ENCODE results near the gene SERGEF. TPM values are rescaled to one million over a fixed set of nuclear protein-coding genes. Genes with fewer than 3 reads are reported as not detected.

SERGEF gene
- total RNA-seq, 2 donors from 2014 or later, result 27.3 to 32.0 TPM

DNA sequence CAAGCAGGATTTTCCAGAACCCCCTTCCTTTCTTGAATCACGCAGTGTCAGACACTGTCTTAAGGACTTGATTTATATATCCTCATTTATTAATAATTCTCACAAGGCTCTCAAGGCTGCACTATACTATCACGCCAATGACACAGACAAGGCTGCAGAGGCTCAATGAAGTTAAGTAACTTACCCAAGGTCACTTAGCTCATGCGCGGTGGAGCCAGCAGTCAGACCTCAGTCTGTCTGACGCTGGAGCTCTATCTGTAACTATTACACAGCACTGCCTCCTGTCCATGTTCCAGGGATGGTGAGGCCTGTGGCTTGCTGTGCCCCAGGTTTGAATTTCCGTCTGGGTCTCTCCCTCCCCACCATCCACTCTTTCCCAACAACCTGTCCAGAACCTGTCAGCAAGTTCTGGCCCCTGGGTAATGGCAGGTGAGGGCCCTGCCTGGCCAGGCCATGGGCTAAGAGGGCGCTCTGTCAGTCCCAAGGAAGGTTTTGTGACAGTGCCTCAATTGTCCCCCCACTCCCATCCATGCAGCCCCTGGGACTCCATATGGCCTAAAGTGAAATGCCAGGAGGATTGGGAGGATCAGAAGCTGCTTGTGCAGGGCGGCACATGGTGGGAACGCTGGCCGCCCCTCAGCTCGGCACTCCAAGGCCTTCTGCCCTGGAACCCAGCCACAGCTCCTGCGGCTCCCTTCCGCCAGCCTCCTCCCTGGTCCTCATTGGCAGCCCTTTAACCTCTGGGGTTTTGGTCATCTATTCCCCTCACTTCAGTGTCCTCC, 269.6 kb downstream of the SERGEF start:
- H3K4me3 ChIP-seq, result no peak overlapping the region
- no peaks in the 10 kb centered on the region for H3K9me3 ChIP-seq
- no peaks in the 10 kb centered on the region for H3K27me3 ChIP-seq (replicated peaks; ENCODE audit: insufficient read depth)
- DNase-seq (ENCODE audit: low spot score) (no peak), ATAC-seq (ENCODE audit: insufficient number of reproducible peaks, low FRiP score, low read depth) (no peak)
- TF ChIP-seq, protein P1, sequence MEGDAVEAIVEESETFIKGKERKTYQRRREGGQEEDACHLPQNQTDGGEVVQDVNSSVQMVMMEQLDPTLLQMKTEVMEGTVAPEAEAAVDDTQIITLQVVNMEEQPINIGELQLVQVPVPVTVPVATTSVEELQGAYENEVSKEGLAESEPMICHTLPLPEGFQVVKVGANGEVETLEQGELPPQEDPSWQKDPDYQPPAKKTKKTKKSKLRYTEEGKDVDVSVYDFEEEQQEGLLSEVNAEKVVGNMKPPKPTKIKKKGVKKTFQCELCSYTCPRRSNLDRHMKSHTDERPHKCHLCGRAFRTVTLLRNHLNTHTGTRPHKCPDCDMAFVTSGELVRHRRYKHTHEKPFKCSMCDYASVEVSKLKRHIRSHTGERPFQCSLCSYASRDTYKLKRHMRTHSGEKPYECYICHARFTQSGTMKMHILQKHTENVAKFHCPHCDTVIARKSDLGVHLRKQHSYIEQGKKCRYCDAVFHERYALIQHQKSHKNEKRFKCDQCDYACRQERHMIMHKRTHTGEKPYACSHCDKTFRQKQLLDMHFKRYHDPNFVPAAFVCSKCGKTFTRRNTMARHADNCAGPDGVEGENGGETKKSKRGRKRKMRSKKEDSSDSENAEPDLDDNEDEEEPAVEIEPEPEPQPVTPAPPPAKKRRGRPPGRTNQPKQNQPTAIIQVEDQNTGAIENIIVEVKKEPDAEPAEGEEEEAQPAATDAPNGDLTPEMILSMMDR (IDR thresholded peaks at IDR 0.05), result no peak
- no peaks in the 10 kb centered on the region for H3K4me1 ChIP-seq (ENCODE audit: control insufficient read depth in 1 of 2, low read depth in 2 of 2)
- no peak overlapping the region for H3K27ac ChIP-seq
- no peaks in the 10 kb centered on the region for H3K36me3 ChIP-seq

DNA sequence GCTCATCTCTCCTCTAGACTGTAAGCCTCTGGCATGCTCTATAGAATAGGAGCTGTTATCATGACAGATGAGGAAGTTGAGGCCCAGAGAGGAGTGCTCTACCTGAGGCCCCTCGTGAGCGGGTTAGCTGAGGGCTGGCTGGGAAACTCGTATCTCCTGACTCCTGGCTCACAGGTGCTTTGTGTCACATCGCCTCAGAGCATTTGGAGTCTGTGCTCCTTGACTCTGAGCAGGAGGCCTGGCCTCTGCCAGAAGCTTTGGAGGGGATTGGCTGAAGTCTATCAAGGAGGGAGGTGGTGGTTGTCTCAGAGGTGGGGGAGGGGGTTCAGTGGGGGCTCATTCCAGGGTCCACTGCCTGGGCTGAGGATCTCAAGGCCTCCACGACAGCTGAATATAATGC, 270.8 kb downstream of the SERGEF start:
- no peaks in the 10 kb centered on the region for H3K4me1 ChIP-seq (ENCODE audit: control insufficient read depth in 1 of 2, low read depth in 2 of 2)
- ATAC-seq (ENCODE audit: insufficient number of reproducible peaks, low FRiP score, low read depth) (no peak), DNase-seq (ENCODE audit: low spot score) (no peak)
- H3K27me3 ChIP-seq (replicated peaks; ENCODE audit: insufficient read depth), result peaks cover 7% of the 10 kb centered on the region
- TF ChIP-seq, protein P1 (IDR thresholded peaks at IDR 0.05), result no peak
- no peak overlapping the region for H3K27ac ChIP-seq
- H3K36me3 ChIP-seq, result no peaks in the 10 kb centered on the region
- H3K4me3 ChIP-seq, result no peak overlapping the region
- H3K9me3 ChIP-seq, result no peaks in the 10 kb centered on the region

DNA sequence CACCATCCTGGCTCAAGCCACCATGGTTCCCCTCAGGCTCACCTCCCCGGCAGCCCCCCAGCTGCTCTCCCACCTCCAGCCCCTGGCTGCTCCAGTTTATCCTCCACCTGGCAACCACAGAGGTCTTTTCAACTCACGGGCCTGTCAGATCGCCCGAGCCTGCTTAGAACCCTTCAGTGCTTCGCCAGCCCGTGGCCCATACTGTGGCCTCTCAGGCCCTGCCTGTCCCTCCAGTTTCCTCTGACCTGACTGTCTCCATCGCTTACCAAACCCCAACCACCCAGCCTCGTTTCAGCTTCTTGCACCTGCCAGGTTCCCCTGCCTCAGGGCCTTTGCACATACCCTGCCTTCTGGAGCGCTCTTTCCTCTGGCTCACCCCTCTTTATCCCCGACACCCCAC, 271.4 kb downstream of the SERGEF start:
- DNase-seq (ENCODE audit: low spot score) (no peak), ATAC-seq (ENCODE audit: insufficient number of reproducible peaks, low FRiP score, low read depth) (no peak)
- TF ChIP-seq, protein P1 (IDR thresholded peaks at IDR 0.05), result no peak
- Histone ChIP-seq H3K4me1 (ENCODE audit: control insufficient read depth in 1 of 2, low read depth in 2 of 2) (no peaks in the 10 kb centered on the region), H3K9me3 (no peaks in the 10 kb centered on the region), H3K27me3 (replicated peaks; ENCODE audit: insufficient read depth) (peaks cover 7% of the 10 kb centered on the region), H3K36me3 (no peaks in the 10 kb centered on the region), H3K27ac (no peak overlapping the region), H3K4me3 (no peak overlapping the region)

DNA sequence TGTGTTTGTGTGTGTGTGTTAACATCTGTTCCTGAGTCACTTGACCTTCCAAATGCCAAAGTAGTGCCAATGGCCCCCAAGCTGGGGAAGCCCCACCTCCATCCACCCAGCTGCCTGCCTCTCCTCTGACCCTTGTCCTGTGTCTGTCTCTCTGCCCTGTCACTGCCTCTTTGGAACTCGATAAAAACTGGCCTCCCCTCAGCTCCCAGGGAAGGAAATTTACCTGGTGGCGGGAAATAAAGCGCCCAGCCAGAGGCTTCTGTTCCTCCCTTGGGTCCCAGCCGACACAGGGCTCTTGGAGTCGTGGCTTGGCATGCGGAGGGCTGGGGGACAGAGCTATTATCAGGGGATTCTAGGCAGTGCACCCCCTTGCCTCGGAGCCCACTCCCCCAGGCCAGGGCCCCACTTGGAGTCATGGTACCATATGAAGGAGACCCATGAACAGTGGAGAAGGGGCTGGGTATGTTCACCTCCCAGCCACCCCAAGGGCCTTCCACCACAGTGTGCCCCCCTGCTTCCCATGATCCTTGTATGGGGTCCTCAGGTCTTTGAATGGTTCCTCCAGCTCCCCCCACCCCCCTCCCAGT, 272.1 kb downstream of the SERGEF start:
- Histone ChIP-seq H3K36me3 (no peaks in the 10 kb centered on the region), H3K4me1 (ENCODE audit: control insufficient read depth in 1 of 2, low read depth in 2 of 2) (peaks cover under 1 to 2% of the 10 kb centered on the region in 2 donors), H3K4me3 (no peak overlapping the region), H3K9me3 (no peaks in the 10 kb centered on the region), H3K27me3 (replicated peaks; ENCODE audit: insufficient read depth) (peaks cover 14% of the 10 kb centered on the region), H3K27ac (no peak overlapping the region)
- ATAC-seq (ENCODE audit: insufficient number of reproducible peaks, low FRiP score, low read depth) (no peak), DNase-seq (ENCODE audit: low spot score) (no peak)
- TF ChIP-seq, protein P1 (IDR thresholded peaks at IDR 0.05), result no peak

DNA sequence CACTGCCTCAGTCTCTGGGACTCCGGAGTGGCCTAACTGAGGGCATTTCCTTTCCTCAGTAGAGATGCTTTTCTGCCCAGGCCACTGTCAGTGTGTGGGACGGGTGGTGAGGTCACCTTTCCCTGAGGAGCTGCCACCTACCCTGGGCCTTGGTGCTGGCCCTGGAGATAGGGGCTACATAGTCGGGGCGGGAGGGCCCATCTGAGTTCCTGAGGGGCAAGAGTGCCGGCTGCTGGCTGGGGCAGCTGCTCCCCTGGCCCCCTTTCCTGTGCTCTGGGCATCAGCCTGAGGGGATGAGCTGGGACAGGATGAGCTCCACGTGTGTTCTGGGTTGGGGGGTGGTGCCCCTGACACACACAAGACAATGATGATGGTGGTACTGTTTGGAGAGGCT, 272.9 kb downstream of the SERGEF start:
- Histone ChIP-seq H3K27ac (no peak overlapping the region), H3K27me3 (replicated peaks; ENCODE audit: insufficient read depth) (peaks cover 14% of the 10 kb centered on the region), H3K36me3 (no peaks in the 10 kb centered on the region), H3K4me1 (ENCODE audit: control insufficient read depth in 1 of 2, low read depth in 2 of 2) (peaks cover 8 to 10% of the 10 kb centered on the region in 2 donors), H3K4me3 (no peak overlapping the region), H3K9me3 (no peaks in the 10 kb centered on the region)
- TF ChIP-seq, protein P1 (IDR thresholded peaks at IDR 0.05), result no peak
- DNase-seq (ENCODE audit: low spot score) (no peak), ATAC-seq (ENCODE audit: insufficient number of reproducible peaks, low FRiP score, low read depth) (no peak)

All from thoracic aorta (tissue), 2 donors.